CD4-positive, alpha-beta T cell treated with Interleukin-2 at 100 ng/mL for 4 hours (primary cell): ENCODE data around the gene TMED9.
A peak's percentile ranks its signal among the peaks of the same experiment; 100 is the strongest.
"Not testable (repeated sequence)": the region's sequence is repeated elsewhere in the genome, so short reads cannot be mapped to it uniquely, and the experiment has no call there.

Source experiments
- DNase-seq: peaks from one replicate; pipeline ENCODE4 v3.0.0-alpha.2; 2020; ENCODE audit warnings: low spot score

Gene TMED9

GRCh38 chr5:177592010-177592834 lies at the start of gene TMED9:
TMED9 (plus strand) TSS chr5:177592203; CDS start chr5:177592215, 12 bp downstream.
- DNase-seq: peak; percentile 88

GRCh38 chr5:177542816-177543465 lies 49.1 kb upstream of the TMED9 start:
- DNase-seq: no peak

- no peak for DNase-seq
Observed at GRCh38 chr5:177545487-177546257, 46.3 kb upstream of the TMED9 start.

GRCh38 chr5:177546258-177546741 lies 45.7 kb upstream of the TMED9 start:
- DNase-seq: peak; percentile 6

- DNase-seq: no peak
Observed at GRCh38 chr5:177547736-177548135, 44.3 kb upstream of the TMED9 start.

- DNase-seq: no peak
Observed at GRCh38 chr5:177548495-177548894, 43.5 kb upstream of the TMED9 start.

GRCh38 chr5:177550122-177550521 lies 41.9 kb upstream of the TMED9 start:
- DNase-seq: no peak

GRCh38 chr5:177552839-177553455 lies 39.1 kb upstream of the TMED9 start:
- DNase-seq: no peak

GRCh38 chr5:177553671-177554429 lies 38.2 kb upstream of the TMED9 start:
- peak; percentile 29 for DNase-seq

GRCh38 chr5:177554474-177555111 lies 37.4 kb upstream of the TMED9 start, which contains the start of gene FAM193B:
FAM193B (minus strand) TSS chr5:177554563; CDS start chr5:177554458, 105 bp downstream.
- peak; percentile 96 for DNase-seq

GRCh38 chr5:177555228-177555627 lies 36.8 kb upstream of the TMED9 start:
- no peak for DNase-seq

- DNase-seq: no peak
Observed at GRCh38 chr5:177555665-177556064, 36.3 kb upstream of the TMED9 start.

GRCh38 chr5:177557041-177557647 lies 34.9 kb upstream of the TMED9 start:
- DNase-seq: peak; percentile 35

- DNase-seq: no peak
Observed at GRCh38 chr5:177557796-177558195, 34.2 kb upstream of the TMED9 start.

- DNase-seq: not testable (repeated sequence)
Observed at GRCh38 chr5:177559446-177559941, 32.5 kb upstream of the TMED9 start.

- DNase-seq: no peak
Observed at GRCh38 chr5:177565046-177565445, 27.0 kb upstream of the TMED9 start.

- no peak for DNase-seq
Observed at GRCh38 chr5:177568326-177568725, 23.7 kb upstream of the TMED9 start.

GRCh38 chr5:177569894-177570293 lies 22.1 kb upstream of the TMED9 start:
- no peak for DNase-seq

GRCh38 chr5:177575488-177575887 lies 16.5 kb upstream of the TMED9 start:
- no peak for DNase-seq

- DNase-seq: no peak
Observed at GRCh38 chr5:177576169-177576568, 15.8 kb upstream of the TMED9 start.
